Kidney (tissue), 14 donors: ENCODE results near the gene VWA8. TPM values are rescaled to one million over a fixed set of nuclear protein-coding genes. Genes with fewer than 3 reads are reported as not detected.

Source experiments
- DNase-seq, 5 donors: peaks; one replicate each; pipeline ENCODE4 v3.0.0-alpha.2; 2013 to 2020
- FAIRE-seq: peaks from 2 replicates; lab custom pipeline; 2012; peaks lifted over from hg19 to GRCh38; lab: Jason Lieb, UNC
- H3K27ac ChIP-seq, 2 donors: one replicate each; pipeline ENCODE4 v1.7.0; 2013; ENCODE audit warnings: low read depth in 2 of 2, low read length in 2 of 2, inconsistent platforms in 1 of 2
- H3K27me3 ChIP-seq: one replicate; pipeline ENCODE4 v1.7.1; 2013; ENCODE audit warnings: low read length, inconsistent platforms; ENCODE audit not compliant: control insufficient read depth, insufficient read depth
- H3K36me3 ChIP-seq, 3 donors: one replicate each; pipeline versions ENCODE4 v1.7.0 to v1.7.1; 2013; ENCODE audit warnings: low read length in 3 of 3, control low read depth in 1 of 3, inconsistent platforms in 1 of 3; ENCODE audit not compliant: insufficient read depth in 3 of 3, control insufficient read depth in 2 of 3
- H3K4me1 ChIP-seq, 3 donors: one replicate each; pipeline versions ENCODE4 v1.7.0 to v1.7.1; 2013; ENCODE audit warnings: low read length in 3 of 3, inconsistent platforms in 1 of 3, low read depth in 1 of 3; ENCODE audit not compliant: control insufficient read depth in 2 of 3, insufficient read depth in 2 of 3
- H3K4me3 ChIP-seq, 3 donors: one replicate each; pipeline versions ENCODE4 v1.7.0 to v1.8.1; 2013; ENCODE audit warnings: low read length in 3 of 3, control low read depth in 1 of 3, inconsistent platforms in 1 of 3
- H3K9ac ChIP-seq, 3 donors: one replicate each; pipeline versions ENCODE4 v1.7.0 to v1.7.1; 2013; ENCODE audit warnings: low read length in 3 of 3, control low read depth in 1 of 3, inconsistent platforms in 1 of 3
- H3K9me3 ChIP-seq, 3 donors: one replicate each; pipeline versions ENCODE4 v1.7.0 to v1.7.1; 2013; ENCODE audit warnings: low read length in 3 of 3, control low read depth in 1 of 3, inconsistent platforms in 1 of 3; ENCODE audit not compliant: control insufficient read depth in 2 of 3, insufficient read depth in 1 of 3
- CTCF ChIP-seq: IDR thresholded peaks from 3 replicates; pipeline ENCODE4 v1.5.1; 2012; ENCODE audit warnings: mild to moderate bottlenecking, moderate library complexity, borderline replicate concordance; ENCODE audit not compliant: insufficient read depth; ENCODE audit errors: extremely low read depth
- intact Hi-C: fragments of 100-400 bp; cut with DNase I; formaldehyde crosslinking; loops from one replicate; pipeline ENCODE4 v1.11.1; 2022
- polyA plus RNA-seq: library from polyadenylated mRNA; stranded (reverse); fragments of 350-450 nt; fragmentation: Illumina TruSeq; extraction: RNeasy Lipid Tissue Mini Kit (QIAGEN cat#74804); gene quantifications from one replicate; pipeline ENCODE4 v1.2.3, GENCODE V29; 2014; ENCODE audit warnings: low read depth, low replicate concordance; ENCODE audit not compliant: insufficient read depth
- total RNA-seq: library from RNA; stranded (reverse); fragmentation: NEBNext Ultra II Directional; extraction: Animal tissue kit (Norgen Biotek cat#: 25700); gene quantifications from one replicate; pipeline ENCODE4 v1.2.1, GENCODE V29; 2021
- donor health status: control.
- donor health status: control.
- donor health status: control.
- donor health status: control.
- donor health status: control.
- donor health status: DM: yes; HTN: yes; CAD: no.
- donor health status: Normal renal cell carcinoma (clear cell type).

Gene VWA8
- total and polyA plus RNA-seq, 2 donors from 2014 or later = 6.4 to 21.3 TPM

GRCh38 chr13:41740479-41740878 lies 220.4 kb downstream of the VWA8 start:
- TF ChIP-seq CTCF = no peak
- H3K27me3 ChIP-seq = no peaks in the 10 kb centered on the region
- DNase-seq (no peak), FAIRE-seq (no peak)
- intact Hi-C loops = no loop called here
- no peak overlapping the region for H3K27ac ChIP-seq
- H3K9ac ChIP-seq = no peak overlapping the region
- H3K9me3 ChIP-seq = no peaks in the 10 kb centered on the region
- H3K4me3 ChIP-seq = no peak overlapping the region
- no peaks in the 10 kb centered on the region for H3K36me3 ChIP-seq
- no peaks in the 10 kb centered on the region for H3K4me1 ChIP-seq

- DNase-seq (no peak), FAIRE-seq (no peak)
- Histone ChIP-seq H3K4me3 (no peak overlapping the region), H3K27ac (no peak overlapping the region), H3K9me3 (no peaks in the 10 kb centered on the region), H3K27me3 (no peaks in the 10 kb centered on the region), H3K4me1 (no peaks in the 10 kb centered on the region), H3K36me3 (peaks cover 0 to 8% (median 5%) of the 10 kb centered on the region in 3 donors), H3K9ac (no peak overlapping the region)
- intact Hi-C loops = no loop called here
- TF ChIP-seq CTCF = no peak
Measured at GRCh38 chr13:41722684-41723535, 238.0 kb downstream of the VWA8 start.

GRCh38 chr13:41720839-41721561 lies 239.9 kb downstream of the VWA8 start:
- Histone ChIP-seq H3K9ac (no peak overlapping the region), H3K36me3 (peaks cover 0 to 8% (median 5%) of the 10 kb centered on the region in 3 donors), H3K9me3 (no peaks in the 10 kb centered on the region), H3K27ac (no peak overlapping the region), H3K4me1 (no peaks in the 10 kb centered on the region), H3K4me3 (no peak overlapping the region), H3K27me3 (no peaks in the 10 kb centered on the region)
- FAIRE-seq (no peak), DNase-seq (no peak)
- intact Hi-C loops = no loop called here
- no peak for TF ChIP-seq CTCF
